Liver (tissue), 9 donors: ENCODE data around the gene NUDC. TPM values are rescaled to one million over a fixed set of nuclear protein-coding genes. Genes with fewer than 3 reads are reported as not detected.

ENCODE experiments used
- DNase-seq: peaks from one replicate; pipeline ENCODE4 v3.0.0-alpha.2; 2017; ENCODE audit warnings: low spot score
- H3K27ac ChIP-seq, 2 donors: one replicate each; pipeline ENCODE4 v1.7.0; 2013; ENCODE audit warnings: inconsistent platforms in 2 of 2, low read length in 2 of 2, control low read depth in 1 of 2, low read depth in 1 of 2, mild to moderate bottlenecking in 1 of 2
- H3K27me3 ChIP-seq, 4 donors: one replicate each; pipeline versions ENCODE4 v1.6.1 to v1.7.0; 2013; ENCODE audit warnings: low read length in 3 of 4, inconsistent platforms in 1 of 4, mild to moderate bottlenecking in 1 of 4, moderate library complexity in 1 of 4; ENCODE audit not compliant: control insufficient read depth in 4 of 4, insufficient read depth in 4 of 4
- H3K36me3 ChIP-seq, 4 donors: one replicate each; pipeline versions ENCODE4 v1.6.1 to v1.7.0; 2013; ENCODE audit warnings: low read length in 3 of 4, mild to moderate bottlenecking in 3 of 4, low read depth in 1 of 4, moderate library complexity in 1 of 4; ENCODE audit not compliant: control insufficient read depth in 4 of 4, insufficient read depth in 3 of 4
- H3K4me1 ChIP-seq, 4 donors: one replicate each; pipeline versions ENCODE4 v1.6.1 to v1.7.0; 2013; ENCODE audit warnings: low read length in 3 of 4, mild to moderate bottlenecking in 3 of 4, moderate library complexity in 1 of 4; ENCODE audit not compliant: control insufficient read depth in 4 of 4, insufficient read depth in 4 of 4
- H3K4me3 ChIP-seq, 3 donors: one replicate each; pipeline versions ENCODE4 v1.6.1 to v1.7.0; 2013; ENCODE audit warnings: low read length in 3 of 3, control low read depth in 1 of 3, low read depth in 1 of 3, mild to moderate bottlenecking in 1 of 3
- H3K9ac ChIP-seq, 2 donors: one replicate each; pipeline ENCODE4 v1.7.0; 2013; ENCODE audit warnings: low read length in 2 of 2, mild to moderate bottlenecking in 2 of 2, moderate library complexity in 2 of 2, control low read depth in 1 of 2, low read depth in 1 of 2
- H3K9me3 ChIP-seq, 4 donors: one replicate each; pipeline versions ENCODE4 v1.6.1 to v1.7.0; 2013; ENCODE audit warnings: low read length in 3 of 4; ENCODE audit not compliant: control insufficient read depth in 4 of 4
- ATF3 ChIP-seq: IDR thresholded peaks from 2 replicates; pipeline ENCODE4 v1.6.1; 2016; ENCODE audit warnings: antibody characterized with exemption
- CTCF ChIP-seq: fragments of 150-350 bp; IDR thresholded peaks from 2 replicates; pipeline ENCODE4 v1.5.1; 2017; ENCODE audit warnings: improper control_type of control experiment, low read depth, low read length; ENCODE audit not compliant: missing input control
- EGR1 ChIP-seq, 2 donors: IDR thresholded peaks; 2 replicates each; pipeline ENCODE4 v1.6.1; 2016 to 2018; ENCODE audit warnings: antibody characterized with exemption in 2 of 2, low read depth in 2 of 2
- FOXA1 ChIP-seq: IDR thresholded peaks from 2 replicates; pipeline ENCODE4 v1.6.1; 2016; ENCODE audit warnings: antibody characterized with exemption
- FOXA2 ChIP-seq: IDR thresholded peaks from 2 replicates; pipeline ENCODE4 v1.6.1; 2016; ENCODE audit warnings: antibody characterized with exemption
- HNF4A ChIP-seq, 2 donors: conservative IDR thresholded peaks; 2 replicates each; pipeline ENCODE4 v1.6.1; 2016; ENCODE audit warnings: antibody characterized with exemption in 2 of 2, mild to moderate bottlenecking in 2 of 2
- HNF4G ChIP-seq: IDR thresholded peaks from 2 replicates; pipeline ENCODE4 v1.6.1; 2016; ENCODE audit warnings: antibody characterized with exemption
- JUND ChIP-seq, 2 donors: IDR thresholded peaks; 2 replicates each; pipeline ENCODE4 v1.6.1; 2016; ENCODE audit warnings: antibody characterized with exemption in 2 of 2
- NR2F2 ChIP-seq: IDR thresholded peaks from 2 replicates; pipeline ENCODE4 v1.6.1; 2016; ENCODE audit warnings: antibody characterized with exemption
- RAD21 ChIP-seq, 2 donors: IDR thresholded peaks; 2 replicates each; pipeline ENCODE4 v1.6.1; 2016; ENCODE audit warnings: antibody characterized with exemption in 2 of 2, mild to moderate bottlenecking in 2 of 2
- RXRA ChIP-seq, 2 donors: IDR thresholded peaks; 2 replicates each; pipeline ENCODE4 v1.6.1; 2017 to 2018; ENCODE audit warnings: antibody characterized with exemption in 2 of 2, mild to moderate bottlenecking in 1 of 2
- SP1 ChIP-seq: IDR thresholded peaks from 2 replicates; pipeline ENCODE4 v1.6.1; 2018; ENCODE audit warnings: antibody characterized with exemption, mild to moderate bottlenecking
- TAF1 ChIP-seq: conservative IDR thresholded peaks from 2 replicates; pipeline ENCODE4 v1.6.1; 2016; ENCODE audit warnings: antibody characterized with exemption, mild to moderate bottlenecking
- ZBTB33 ChIP-seq: IDR thresholded peaks from 2 replicates; pipeline ENCODE4 v1.6.1; 2016; ENCODE audit warnings: antibody characterized with exemption
- WGBS: extraction: QIAGEN DNeasy Blood & Tissue Kit; methylation state at CpG from one replicate; pipeline ENCODE4 v1.1.7; 2013; 5-methylcytosine and 5-hydroxymethylcytosine counted together
- polyA plus RNA-seq, 2 donors: library from polyadenylated mRNA; stranded (reverse) in 1 of 2; unstranded in 1 of 2; fragments of 200-250 nt in 1 of 2; fragments of >200 nt in 1 of 2; fragmentation: Nextera tagmentation in 1 of 2; extraction: Ambion mirVana in 1 of 2; gene quantifications; one replicate each; pipeline versions ENCODE4 v1.2.1 to v1.2.3, GENCODE V29; 2013 to 2015
- total RNA-seq, 2 donors: library from RNA; depleted of rRNA; stranded (reverse); fragments of >200 nt; gene quantifications; one replicate each; pipeline ENCODE4 v1.2.3, GENCODE V29; 2014
- TF ChIP-seq, protein P1 (sequence below): IDR thresholded peaks from 2 replicates; pipeline ENCODE4 v1.6.1; 2016; ENCODE audit warnings: antibody characterized with exemption
- TF ChIP-seq, protein P2 (sequence below): IDR thresholded peaks from 2 replicates; pipeline ENCODE4 v1.6.1; 2016; ENCODE audit warnings: antibody characterized with exemption, mild to moderate bottlenecking
- donor health status: healthy.
- donor health status: healthy.
- donor health status: healthy.
- donor health status: healthy.
- donor health status: healthy.

The NUDC gene
- total and polyA plus RNA-seq, 4 donors: 18.2 to 50.7 (median 36.2) TPM

- no peak overlapping the region for H3K27ac ChIP-seq
- H3K36me3 ChIP-seq: peaks cover 8 to 44% (median 39%) of the 10 kb centered on the region in 4 donors
- no peak overlapping the region for H3K4me3 ChIP-seq
- no peaks in the 10 kb centered on the region for H3K9me3 ChIP-seq
- TF ChIP-seq, protein P1, sequence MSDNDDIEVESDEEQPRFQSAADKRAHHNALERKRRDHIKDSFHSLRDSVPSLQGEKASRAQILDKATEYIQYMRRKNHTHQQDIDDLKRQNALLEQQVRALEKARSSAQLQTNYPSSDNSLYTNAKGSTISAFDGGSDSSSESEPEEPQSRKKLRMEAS: no peak
- no peak for TF ChIP-seq NR2F2
- TF ChIP-seq ATF3: no peak
- TF ChIP-seq TAF1: no peak
- no peak for TF ChIP-seq FOXA2
- peak; percentile 23 for TF ChIP-seq CTCF
- no peak for TF ChIP-seq SP1
- TF ChIP-seq, protein P2, sequence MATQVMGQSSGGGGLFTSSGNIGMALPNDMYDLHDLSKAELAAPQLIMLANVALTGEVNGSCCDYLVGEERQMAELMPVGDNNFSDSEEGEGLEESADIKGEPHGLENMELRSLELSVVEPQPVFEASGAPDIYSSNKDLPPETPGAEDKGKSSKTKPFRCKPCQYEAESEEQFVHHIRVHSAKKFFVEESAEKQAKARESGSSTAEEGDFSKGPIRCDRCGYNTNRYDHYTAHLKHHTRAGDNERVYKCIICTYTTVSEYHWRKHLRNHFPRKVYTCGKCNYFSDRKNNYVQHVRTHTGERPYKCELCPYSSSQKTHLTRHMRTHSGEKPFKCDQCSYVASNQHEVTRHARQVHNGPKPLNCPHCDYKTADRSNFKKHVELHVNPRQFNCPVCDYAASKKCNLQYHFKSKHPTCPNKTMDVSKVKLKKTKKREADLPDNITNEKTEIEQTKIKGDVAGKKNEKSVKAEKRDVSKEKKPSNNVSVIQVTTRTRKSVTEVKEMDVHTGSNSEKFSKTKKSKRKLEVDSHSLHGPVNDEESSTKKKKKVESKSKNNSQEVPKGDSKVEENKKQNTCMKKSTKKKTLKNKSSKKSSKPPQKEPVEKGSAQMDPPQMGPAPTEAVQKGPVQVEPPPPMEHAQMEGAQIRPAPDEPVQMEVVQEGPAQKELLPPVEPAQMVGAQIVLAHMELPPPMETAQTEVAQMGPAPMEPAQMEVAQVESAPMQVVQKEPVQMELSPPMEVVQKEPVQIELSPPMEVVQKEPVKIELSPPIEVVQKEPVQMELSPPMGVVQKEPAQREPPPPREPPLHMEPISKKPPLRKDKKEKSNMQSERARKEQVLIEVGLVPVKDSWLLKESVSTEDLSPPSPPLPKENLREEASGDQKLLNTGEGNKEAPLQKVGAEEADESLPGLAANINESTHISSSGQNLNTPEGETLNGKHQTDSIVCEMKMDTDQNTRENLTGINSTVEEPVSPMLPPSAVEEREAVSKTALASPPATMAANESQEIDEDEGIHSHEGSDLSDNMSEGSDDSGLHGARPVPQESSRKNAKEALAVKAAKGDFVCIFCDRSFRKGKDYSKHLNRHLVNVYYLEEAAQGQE: no peak
- TF ChIP-seq RXRA (IDR thresholded peaks at IDR 0.05): no peak
- TF ChIP-seq EGR1 (IDR thresholded peaks at IDR 0.05; ENCODE audit: low read depth in 2 of 2): no peak
- no peak for TF ChIP-seq JUND (IDR thresholded peaks at IDR 0.05)
- TF ChIP-seq FOXA1: no peak
- no peak for TF ChIP-seq HNF4A (conservative IDR thresholded peaks at IDR 0.05)
- TF ChIP-seq RAD21 (IDR thresholded peaks at IDR 0.05): peak in 1 of 2 donors; percentile 31
- TF ChIP-seq ZBTB33: no peak
- H3K9ac ChIP-seq: no peak overlapping the region
- 86% methylated on average over 1 of the region's 1 CpG for WGBS
- no peak for DNase-seq
- no peaks in the 10 kb centered on the region for H3K27me3 ChIP-seq
- H3K4me1 ChIP-seq: peaks cover 1 to 20% (median 17%) of the 10 kb centered on the region in 4 donors
Measured at GRCh38 chr1:26887125-26887524, 34.4 kb upstream of the NUDC start.

DNA sequence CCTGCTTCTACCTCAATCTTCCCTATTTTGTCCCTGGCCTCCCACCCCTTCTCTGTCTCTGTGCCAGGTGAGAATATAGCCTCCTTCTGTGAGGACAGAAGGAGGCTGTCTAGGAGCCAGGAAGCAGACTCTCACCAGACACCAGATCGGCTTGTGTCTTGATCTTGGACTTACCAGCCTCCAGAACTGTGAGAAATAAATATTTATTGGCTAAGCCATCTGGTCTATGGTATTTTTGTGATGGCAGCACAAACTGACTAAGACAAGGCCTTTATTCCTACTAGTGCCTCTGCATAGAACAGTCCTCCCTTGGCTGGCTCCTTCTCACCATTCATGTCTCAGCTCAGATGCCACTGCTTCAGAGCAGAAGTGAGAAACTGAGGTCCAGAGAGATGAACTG lies 33.3 kb upstream of the NUDC start:
- H3K36me3 ChIP-seq: peaks cover 7 to 45% (median 36%) of the 10 kb centered on the region in 4 donors
- peaks cover 1 to 20% (median 17%) of the 10 kb centered on the region in 4 donors for H3K4me1 ChIP-seq
- no peaks in the 10 kb centered on the region for H3K27me3 ChIP-seq
- WGBS: 91% methylated on average over 1 of the region's 1 CpG
- no peak overlapping the region for H3K9ac ChIP-seq
- TF ChIP-seq HNF4G: no peak
- H3K27ac ChIP-seq: no peak overlapping the region
- no peak for DNase-seq
- no peaks in the 10 kb centered on the region for H3K9me3 ChIP-seq
- H3K4me3 ChIP-seq: no peak overlapping the region
